Endodermal cell (in vitro differentiated cells): Measurements from ENCODE around the gene CMSS1. TPM values are rescaled to one million over a fixed set of nuclear protein-coding genes. Genes with fewer than 3 reads are reported as not detected.
"Not testable (repeated sequence)": the region's sequence is repeated elsewhere in the genome, so short reads cannot be mapped to it uniquely, and the experiment has no call there.

ENCODE experiments used
- DNase-seq: peaks from one replicate; pipeline ENCODE4 v3.0.0-alpha.2; 2017
- H3K27ac ChIP-seq: 2 replicates; pipeline ENCODE4 v1.5.1; 2013; ENCODE audit warnings: mild to moderate bottlenecking, low read depth, low read length, moderate library complexity
- H3K27me3 ChIP-seq: 2 replicates; pipeline ENCODE4 v1.6.1; 2013; ENCODE audit warnings: mild to moderate bottlenecking, low read length, moderate library complexity; ENCODE audit not compliant: insufficient read depth, control insufficient read depth, poor library complexity, severe bottlenecking
- H3K36me3 ChIP-seq: 2 replicates; pipeline ENCODE4 v1.7.0; 2013; ENCODE audit warnings: mild to moderate bottlenecking, low read length, moderate library complexity; ENCODE audit not compliant: control insufficient read depth, insufficient read depth
- H3K4me1 ChIP-seq: one replicate; pipeline ENCODE4 v1.7.0; 2013; ENCODE audit warnings: low read length; ENCODE audit not compliant: control insufficient read depth, insufficient read depth
- H3K4me3 ChIP-seq: 2 replicates; pipeline ENCODE4 v1.5.1; 2013; ENCODE audit warnings: mild to moderate bottlenecking, low read length, moderate library complexity
- H3K9ac ChIP-seq: 2 replicates; pipeline ENCODE4 v1.6.1; 2013; ENCODE audit warnings: mild to moderate bottlenecking, low read length, moderate library complexity; ENCODE audit not compliant: poor library complexity, severe bottlenecking; ENCODE audit errors: extremely low read depth
- H3K9me3 ChIP-seq: 2 replicates; pipeline ENCODE4 v1.6.1; 2013; ENCODE audit warnings: mild to moderate bottlenecking, low read length, moderate library complexity; ENCODE audit not compliant: control insufficient read depth
- H3K27ac Mint-ChIP-seq: 2 replicates; pipeline ENCODE4 v1.8.0; 2020; ENCODE audit warnings: mixed read lengths
- H3K27me3 Mint-ChIP-seq: 2 replicates; pipeline ENCODE4 v1.8.0; 2021; ENCODE audit warnings: mild to moderate bottlenecking, mixed read lengths; ENCODE audit not compliant: insufficient read depth
- H3K36me3 Mint-ChIP-seq: 2 replicates; pipeline ENCODE4 v1.8.0; 2020; ENCODE audit warnings: low read depth, mixed read lengths
- H3K4me1 Mint-ChIP-seq: 2 replicates; pipeline ENCODE4 v1.8.0; 2020; ENCODE audit warnings: mixed read lengths
- H3K4me3 Mint-ChIP-seq: 2 replicates; pipeline ENCODE4 v1.8.0; 2020; ENCODE audit warnings: mild to moderate bottlenecking, moderate library complexity, mixed read lengths
- H3K9me3 Mint-ChIP-seq: 2 replicates; pipeline ENCODE4 v1.8.0; 2020; ENCODE audit warnings: mild to moderate bottlenecking, mixed read lengths
- CTCF ChIP-seq: fragments of 200-600 bp; sonication (generic); conservative IDR thresholded peaks from 2 replicates; pipeline ENCODE4 v1.5.0; 2021; ENCODE audit warnings: antibody characterized with exemption, mild to moderate bottlenecking
- WGBS, 2 experiments: methylation state at CpG; one replicate each; pipeline versions ENCODE4 v1.1.5 to v1.1.7; 2013; ENCODE audit warnings: missing lambda C conversion rate in 2 of 2, mixed read lengths in 1 of 2; ENCODE audit not compliant: insufficient coverage in 1 of 2, insufficient read length in 1 of 2; 5-methylcytosine and 5-hydroxymethylcytosine counted together
- total RNA-seq, 2 donors: library from RNA; stranded (reverse); fragmentation: NEBNext Ultra II Directional in 1 of 2; extraction: Animal tissue kit (Norgen Biotek cat#: 25700) in 1 of 2; gene quantifications; 2 replicates in 1 of 2; 3 replicates in 1 of 2; pipeline ENCODE4 v1.2.1, GENCODE V29; 2021

CMSS1 gene
- total RNA-seq, 2 donors from 2014 or later: 48.5 to 50.8 TPM

DNA sequence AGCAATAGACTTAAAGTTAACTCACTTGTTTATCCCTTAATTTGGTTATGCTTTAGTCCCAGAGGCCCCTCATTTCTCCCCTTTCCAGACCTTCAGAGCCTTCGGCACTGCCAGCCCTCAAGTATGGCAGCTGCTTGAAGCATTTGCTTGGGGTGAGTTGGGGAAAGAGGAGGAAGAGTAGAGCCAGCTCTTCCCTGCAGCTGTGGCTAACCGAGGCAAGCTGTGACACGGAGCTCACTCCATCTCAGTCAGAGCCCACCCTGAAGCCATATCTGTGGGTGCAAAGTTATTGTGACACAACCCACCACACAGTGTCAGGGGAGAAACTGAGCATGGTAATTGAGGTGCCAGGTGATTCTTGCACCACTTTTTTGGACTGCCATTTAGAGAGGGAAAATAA lies 230.6 kb downstream of the CMSS1 start:
- Histone ChIP-seq H3K27ac (peak overlapping the region; percentile 56), H3K4me3 (no peak overlapping the region), H3K27me3 (no peaks in the 10 kb centered on the region), H3K4me1 (no peaks in the 10 kb centered on the region), H3K9me3 (no peaks in the 10 kb centered on the region), H3K36me3 (no peaks in the 10 kb centered on the region), H3K9ac (no peak overlapping the region)
- no peaks in the 10 kb centered on the region for H3K36me3 Mint-ChIP-seq
- WGBS, 2 experiments: 88% methylated on average over 3 of the region's 3 CpGs; no CpG with 5 or more reads in 1 of the 2 experiments
- no peaks in the 10 kb centered on the region for H3K9me3 Mint-ChIP-seq
- peaks cover 2% of the 10 kb centered on the region for H3K4me1 Mint-ChIP-seq
- H3K27ac Mint-ChIP-seq: no peak overlapping the region
- DNase-seq: no peak
- H3K27me3 Mint-ChIP-seq: no peaks in the 10 kb centered on the region
- H3K4me3 Mint-ChIP-seq: no peak overlapping the region
- TF ChIP-seq CTCF: no peak

GRCh38 chr3:100051513-100051912 lies 233.9 kb downstream of the CMSS1 start:
- WGBS, 2 experiments: 100% methylated on average over 2 of the region's 3 CpGs; no CpG with 5 or more reads in 1 of the 2 experiments
- not testable (repeated sequence) for H3K4me1 ChIP-seq, H3K36me3 ChIP-seq, H3K27ac Mint-ChIP-seq, H3K36me3 Mint-ChIP-seq, H3K9me3 Mint-ChIP-seq, H3K27ac ChIP-seq, H3K4me3 ChIP-seq, H3K9ac ChIP-seq, H3K27me3 ChIP-seq, H3K27me3 Mint-ChIP-seq, H3K4me3 Mint-ChIP-seq, DNase-seq
- H3K4me1 Mint-ChIP-seq: peaks cover 11% of the 10 kb centered on the region
- peaks cover 11% of the 10 kb centered on the region for H3K9me3 ChIP-seq

GRCh38 chr3:100053951-100054620 lies 236.4 kb downstream of the CMSS1 start:
- H3K9me3 Mint-ChIP-seq: peaks cover 5% of the 10 kb centered on the region
- H3K4me3 Mint-ChIP-seq: no peak overlapping the region
- no peak overlapping the region for H3K4me3 ChIP-seq
- peaks cover 1% of the 10 kb centered on the region for H3K36me3 Mint-ChIP-seq
- no peaks in the 10 kb centered on the region for H3K27me3 ChIP-seq
- H3K27ac ChIP-seq: peak overlapping the region; percentile 21
- H3K36me3 ChIP-seq: no peaks in the 10 kb centered on the region
- TF ChIP-seq CTCF: no peak
- no peak overlapping the region for H3K27ac Mint-ChIP-seq
- 91 to 100% methylated on average over 1 to 6 of the region's 6 CpGs for WGBS, 2 experiments
- H3K4me1 ChIP-seq: peaks cover 5% of the 10 kb centered on the region
- no peak overlapping the region for H3K9ac ChIP-seq
- no peak for DNase-seq
- H3K9me3 ChIP-seq: peaks cover 11% of the 10 kb centered on the region
- no peaks in the 10 kb centered on the region for H3K27me3 Mint-ChIP-seq
- peaks cover 8% of the 10 kb centered on the region for H3K4me1 Mint-ChIP-seq
